Endothelial cell (in vitro differentiated cells): ENCODE measurements around the gene FAM3B. TPM values are rescaled to one million over a fixed set of nuclear protein-coding genes. Genes with fewer than 3 reads are reported as not detected.

Experiments
- DNase-seq: peaks from one replicate; pipeline ENCODE4 v3.0.0; 2021; ENCODE audit warnings: low spot score
- H3K27ac Mint-ChIP-seq: one replicate; pipeline ENCODE4 v1.8.0; 2021; ENCODE audit warnings: mixed read lengths, inconsistent platforms; ENCODE audit not compliant: unreplicated experiment
- H3K27me3 Mint-ChIP-seq: one replicate; pipeline ENCODE4 v1.8.0; 2021; ENCODE audit warnings: mild to moderate bottlenecking, moderate library complexity, mixed read lengths, inconsistent platforms; ENCODE audit not compliant: unreplicated experiment
- H3K36me3 Mint-ChIP-seq: one replicate; pipeline ENCODE4 v1.8.0; 2021; ENCODE audit warnings: mild to moderate bottlenecking, low read depth, mixed read lengths, inconsistent platforms; ENCODE audit not compliant: unreplicated experiment
- H3K4me1 Mint-ChIP-seq: one replicate; pipeline ENCODE4 v1.8.0; 2021; ENCODE audit warnings: mild to moderate bottlenecking, mixed read lengths, inconsistent platforms; ENCODE audit not compliant: unreplicated experiment
- H3K4me3 Mint-ChIP-seq: one replicate; pipeline ENCODE4 v1.8.0; 2021; ENCODE audit warnings: mild to moderate bottlenecking, mixed read lengths, inconsistent platforms; ENCODE audit not compliant: unreplicated experiment
- H3K9me3 Mint-ChIP-seq: one replicate; pipeline ENCODE4 v1.8.0; 2021; ENCODE audit warnings: mixed read lengths, inconsistent platforms; ENCODE audit not compliant: unreplicated experiment
- total RNA-seq: library from RNA; stranded (reverse); fragmentation: NEBNext Ultra II Directional; extraction: Animal tissue kit (Norgen Biotek cat#: 25700); gene quantifications from one replicate; pipeline ENCODE4 v1.2.1, GENCODE V29; 2021; ENCODE audit not compliant: unreplicated experiment
- TF ChIP-seq, protein P1 (sequence below): fragments of 200-600 bp; sonication (generic); IDR thresholded peaks from one replicate; pipeline ENCODE4 v1.5.0; 2021; ENCODE audit warnings: antibody characterized with exemption; ENCODE audit not compliant: unreplicated experiment

Gene FAM3B
- total RNA-seq, 1 donor from 2014 or later, result 0.33 TPM

GRCh38 chr21:41371685-41372030, 55.1 kb downstream of the FAM3B start:
- TF ChIP-seq, protein P1, sequence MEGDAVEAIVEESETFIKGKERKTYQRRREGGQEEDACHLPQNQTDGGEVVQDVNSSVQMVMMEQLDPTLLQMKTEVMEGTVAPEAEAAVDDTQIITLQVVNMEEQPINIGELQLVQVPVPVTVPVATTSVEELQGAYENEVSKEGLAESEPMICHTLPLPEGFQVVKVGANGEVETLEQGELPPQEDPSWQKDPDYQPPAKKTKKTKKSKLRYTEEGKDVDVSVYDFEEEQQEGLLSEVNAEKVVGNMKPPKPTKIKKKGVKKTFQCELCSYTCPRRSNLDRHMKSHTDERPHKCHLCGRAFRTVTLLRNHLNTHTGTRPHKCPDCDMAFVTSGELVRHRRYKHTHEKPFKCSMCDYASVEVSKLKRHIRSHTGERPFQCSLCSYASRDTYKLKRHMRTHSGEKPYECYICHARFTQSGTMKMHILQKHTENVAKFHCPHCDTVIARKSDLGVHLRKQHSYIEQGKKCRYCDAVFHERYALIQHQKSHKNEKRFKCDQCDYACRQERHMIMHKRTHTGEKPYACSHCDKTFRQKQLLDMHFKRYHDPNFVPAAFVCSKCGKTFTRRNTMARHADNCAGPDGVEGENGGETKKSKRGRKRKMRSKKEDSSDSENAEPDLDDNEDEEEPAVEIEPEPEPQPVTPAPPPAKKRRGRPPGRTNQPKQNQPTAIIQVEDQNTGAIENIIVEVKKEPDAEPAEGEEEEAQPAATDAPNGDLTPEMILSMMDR, result no peak
- Mint-ChIP-seq H3K27ac (no peak overlapping the region), H3K9me3 (no peaks in the 10 kb centered on the region)

DNA sequence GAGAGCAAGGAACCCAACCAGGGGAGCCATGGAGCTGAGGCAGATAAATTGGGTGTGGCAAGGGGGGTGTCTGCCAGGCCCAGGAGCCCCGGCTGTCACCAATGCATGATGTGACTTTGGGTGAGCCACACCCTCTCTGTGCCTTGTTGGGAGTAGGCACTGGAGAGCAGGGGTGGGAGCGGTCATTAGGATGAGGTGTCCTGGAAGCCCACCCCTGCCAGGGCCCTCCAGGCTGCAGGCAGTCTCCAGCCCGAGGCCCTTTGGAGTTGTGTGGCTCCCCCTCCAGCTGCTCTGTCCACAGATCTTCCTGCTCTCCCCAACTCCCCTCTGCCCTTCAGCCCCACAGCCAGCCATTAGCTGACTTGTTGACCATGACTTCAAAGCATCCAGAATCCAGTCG, 56.7 kb downstream of the FAM3B start:
- H3K27ac Mint-ChIP-seq, result no peak overlapping the region
- no peak for DNase-seq
- H3K36me3 Mint-ChIP-seq, result no peaks in the 10 kb centered on the region
- H3K4me3 Mint-ChIP-seq, result no peak overlapping the region
- TF ChIP-seq, protein P1, result no peak
- H3K9me3 Mint-ChIP-seq, result no peaks in the 10 kb centered on the region
- H3K4me1 Mint-ChIP-seq, result peaks cover 5% of the 10 kb centered on the region
- H3K27me3 Mint-ChIP-seq, result peaks cover 10% of the 10 kb centered on the region

More at GRCh38 chr21:41371685-41372030, 55.1 kb downstream of the FAM3B start:
- peaks cover 8% of the 10 kb centered on the region for H3K27me3 Mint-ChIP-seq
- peaks cover 5% of the 10 kb centered on the region for H3K4me1 Mint-ChIP-seq
- no peak for DNase-seq
- H3K36me3 Mint-ChIP-seq, result no peaks in the 10 kb centered on the region
- no peak overlapping the region for H3K4me3 Mint-ChIP-seq

- DNase-seq, result no peak
- peaks cover 5% of the 10 kb centered on the region for H3K4me1 Mint-ChIP-seq
- no peaks in the 10 kb centered on the region for H3K9me3 Mint-ChIP-seq
- no peaks in the 10 kb centered on the region for H3K36me3 Mint-ChIP-seq
- no peak overlapping the region for H3K27ac Mint-ChIP-seq
- no peak overlapping the region for H3K4me3 Mint-ChIP-seq
- TF ChIP-seq, protein P1, result no peak
- H3K27me3 Mint-ChIP-seq, result peaks cover 8% of the 10 kb centered on the region
These were observed 57.2 kb downstream of the FAM3B start for GRCh38 chr21:41373763-41374162.

GRCh38 chr21:41374177-41374712, 57.6 kb downstream of the FAM3B start:
- Mint-ChIP-seq H3K4me3 (no peak overlapping the region), H3K4me1 (peaks cover 5% of the 10 kb centered on the region), H3K27me3 (peaks cover 8% of the 10 kb centered on the region), H3K9me3 (no peaks in the 10 kb centered on the region), H3K36me3 (no peaks in the 10 kb centered on the region), H3K27ac (no peak overlapping the region)
- DNase-seq, result no peak
- TF ChIP-seq, protein P1, result no peak

DNA sequence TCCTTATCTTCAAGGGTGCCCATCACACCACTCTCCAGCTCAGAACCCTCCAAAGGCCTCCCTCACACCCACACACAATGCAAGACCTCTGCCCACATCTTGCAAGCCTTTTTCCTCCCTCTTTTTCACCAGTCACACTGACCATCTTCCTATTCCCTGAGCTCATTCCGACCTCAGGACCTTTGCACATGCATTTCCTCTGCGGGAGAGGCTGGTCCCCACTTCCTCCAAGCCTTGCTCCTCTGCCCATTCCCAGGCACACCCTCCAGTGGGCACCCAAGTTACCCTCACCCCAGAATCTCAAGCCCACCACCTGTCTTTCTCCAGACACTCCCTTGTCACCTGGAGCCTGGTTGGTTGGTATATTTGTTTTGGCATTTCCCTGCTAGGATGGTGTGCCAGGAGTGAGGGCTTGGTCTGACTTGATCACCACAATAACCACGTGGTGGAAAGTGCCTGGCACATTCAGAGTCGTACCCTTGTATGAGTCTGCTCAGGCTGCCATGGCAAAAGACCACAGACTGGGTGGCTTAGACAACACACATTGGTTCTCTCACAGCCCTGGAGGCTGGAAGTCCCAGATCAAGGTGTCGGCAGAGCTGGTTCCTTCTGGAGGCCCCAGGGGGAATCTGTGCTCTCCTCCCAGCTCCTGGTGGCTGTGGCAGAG, 58.4 kb downstream of the FAM3B start:
- Mint-ChIP-seq H3K27ac (no peak overlapping the region), H3K36me3 (no peaks in the 10 kb centered on the region), H3K4me3 (no peak overlapping the region), H3K9me3 (no peaks in the 10 kb centered on the region), H3K4me1 (peaks cover 3% of the 10 kb centered on the region), H3K27me3 (peaks cover 9% of the 10 kb centered on the region)
- TF ChIP-seq, protein P1, result no peak
- DNase-seq, result no peak
